ENCODE measurements around the gene RNF40. TPM values are rescaled to one million over a fixed set of nuclear protein-coding genes. Genes with fewer than 3 reads are reported as not detected.

Gene RNF40
- total RNA-seq, 4 donors from 2014 or later = 55.3 to 105 (median 77.8) TPM

GRCh38 chr16:30760001-30760559 lies 2.0 kb upstream of the RNF40 start:
- WGBS, 2 donors (ENCODE audit: low coverage in 1 of 2) = 94% methylated on average over 7 of the region's 7 CpGs; no CpG with 5 or more reads in 1 of the 2 donors
- H3K36me3 ChIP-seq = peaks cover 0 to 13% (median 6%) of the 10 kb centered on the region in 4 donors
- H3K27ac ChIP-seq = no peak overlapping the region
- intact Hi-C loops (cut with DNase I; ENCODE audit: low total_unique reads) = loop anchor here (5.0 to 10.0 kb wide), 2 partner anchors 55 to 657 kb away; no protein-coding TSS in a partner anchor
- no peak for DNase-seq
- H3K27me3 ChIP-seq = no peaks in the 10 kb centered on the region
- TF ChIP-seq CTCF (IDR thresholded peaks at IDR 0.05) = no peak
- peaks cover 20 to 29% (median 25%) of the 10 kb centered on the region in 4 donors for H3K4me1 ChIP-seq
- no peaks in the 10 kb centered on the region for H3K9me3 ChIP-seq
- no peak overlapping the region for H3K4me3 ChIP-seq
- in situ Hi-C loops (cut with MboI; ENCODE audit: low pct_ligation_motif_present in 1 of 4, low pct_unique_long_range_greater_than_20kb in 1 of 4, low sequenced_read_pairs in 3 of 4) = no loop called here

GRCh38 chr16:30760577-30761426 lies 1.3 kb upstream of the RNF40 start:
- peak overlapping the region; percentile 93 to 96 (median 94) for H3K27ac ChIP-seq
- H3K4me3 ChIP-seq = peak overlapping the region; percentile 77 to 91 (median 89)
- H3K27me3 ChIP-seq = no peaks in the 10 kb centered on the region
- in situ Hi-C loops (cut with MboI; ENCODE audit: low pct_ligation_motif_present in 1 of 4, low pct_unique_long_range_greater_than_20kb in 1 of 4, low sequenced_read_pairs in 3 of 4) = no loop called here
- TF ChIP-seq POLR2A (IDR thresholded peaks at IDR 0.05) (no peak), POLR2AphosphoS5 (IDR thresholded peaks at IDR 0.05) (no peak), EP300 (IDR thresholded peaks at IDR 0.05; ENCODE audit: low read depth) (no peak), CTCF (IDR thresholded peaks at IDR 0.05) (no peak)
- peaks cover 0 to 18% (median 9%) of the 10 kb centered on the region in 4 donors for H3K36me3 ChIP-seq
- 25% methylated on average over 26 of the region's 26 CpGs; no CpG with 5 or more reads in 1 of the 2 donors for WGBS, 2 donors (ENCODE audit: low coverage in 1 of 2)
- intact Hi-C loops (cut with DNase I; ENCODE audit: low total_unique reads) = loop anchor here (5.0 to 10.0 kb wide), 2 partner anchors 56 to 656 kb away; no protein-coding TSS in a partner anchor
- DNase-seq = no peak
- peaks cover 20 to 29% (median 25%) of the 10 kb centered on the region in 4 donors for H3K4me1 ChIP-seq
- H3K9me3 ChIP-seq = no peaks in the 10 kb centered on the region

GRCh38 chr16:30761427-30761927 lies 645 bp upstream of the RNF40 start:
- Histone ChIP-seq H3K27me3 (no peaks in the 10 kb centered on the region), H3K9me3 (no peaks in the 10 kb centered on the region), H3K27ac (peak overlapping the region; percentile 93 to 96 (median 94)), H3K36me3 (peaks cover 0 to 25% (median 12%) of the 10 kb centered on the region in 4 donors), H3K4me1 (peaks cover 20 to 29% (median 25%) of the 10 kb centered on the region in 4 donors), H3K4me3 (peak overlapping the region; percentile 77 to 91 (median 89))
- intact Hi-C loops (cut with DNase I; ENCODE audit: low total_unique reads) (loop anchor here (5.0 to 10.0 kb wide), 2 partner anchors 57 to 656 kb away; no protein-coding TSS in a partner anchor), in situ Hi-C loops (cut with MboI; ENCODE audit: low pct_ligation_motif_present in 1 of 4, low pct_unique_long_range_greater_than_20kb in 1 of 4, low sequenced_read_pairs in 3 of 4) (no loop called here)
- peak; percentile 43 for DNase-seq
- WGBS, 2 donors (ENCODE audit: low coverage in 1 of 2) = 1% methylated on average over 18 to 61 of the region's 64 CpGs
- no peak for TF ChIP-seq POLR2AphosphoS5 (IDR thresholded peaks at IDR 0.05)

DNA sequence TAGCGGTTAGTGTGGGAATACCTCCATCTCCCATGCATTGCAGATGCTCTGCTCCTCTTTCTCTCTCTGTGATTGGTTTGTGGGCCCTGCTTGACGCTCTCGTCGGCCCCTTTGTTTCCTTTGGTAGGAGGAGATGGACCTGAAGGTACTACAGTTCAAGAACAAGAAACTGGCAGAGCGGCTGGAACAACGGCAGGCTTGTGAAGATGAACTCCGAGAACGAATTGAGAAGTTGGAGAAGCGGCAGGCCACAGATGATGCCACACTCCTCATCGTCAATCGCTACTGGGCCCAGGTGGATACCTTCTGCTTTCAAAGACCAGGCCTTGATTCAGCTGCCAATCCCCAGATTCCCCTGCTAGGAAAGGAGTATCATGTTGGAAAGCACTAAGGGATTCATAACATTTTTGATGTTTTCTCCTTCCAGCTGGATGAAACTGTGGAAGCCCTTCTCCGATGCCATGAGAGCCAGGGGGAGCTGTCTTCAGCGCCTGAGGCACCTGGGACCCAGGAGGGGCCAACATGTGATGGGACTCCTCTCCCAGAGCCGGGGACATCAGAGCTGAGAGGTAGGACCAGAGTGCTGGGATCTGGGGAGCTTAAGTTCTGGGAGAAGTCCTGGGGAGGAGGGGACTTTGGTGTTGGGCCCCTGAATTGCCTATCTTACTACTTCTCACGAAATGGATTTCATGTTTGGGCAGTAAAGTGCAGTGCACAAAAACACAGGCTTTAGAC lies 1.0 kb downstream of the RNF40 start:
- TF ChIP-seq POLR2A (IDR thresholded peaks at IDR 0.05) = no peak
- no peak for TF ChIP-seq EP300 (IDR thresholded peaks at IDR 0.05; ENCODE audit: low read depth)
- no peak for TF ChIP-seq CTCF (IDR thresholded peaks at IDR 0.05)
- no peak for TF ChIP-seq POLR2AphosphoS5 (IDR thresholded peaks at IDR 0.05)
- in situ Hi-C loops (cut with MboI; ENCODE audit: low pct_ligation_motif_present in 1 of 4, low pct_unique_long_range_greater_than_20kb in 1 of 4, low sequenced_read_pairs in 3 of 4) = no loop called here

More for the DNA sequence above, 1.0 kb downstream of the RNF40 start:
- Histone ChIP-seq H3K36me3 (peaks cover 0 to 40% (median 18%) of the 10 kb centered on the region in 4 donors), H3K27me3 (no peaks in the 10 kb centered on the region), H3K4me1 (peaks cover 20 to 29% (median 25%) of the 10 kb centered on the region in 4 donors), H3K9me3 (no peaks in the 10 kb centered on the region), H3K27ac (peak overlapping the region; percentile 93 to 96 (median 94)), H3K4me3 (peak overlapping the region; percentile 79 to 91 (median 89))
- 68 to 71% methylated on average over 1 to 15 of the region's 15 CpGs for WGBS, 2 donors (ENCODE audit: low coverage in 1 of 2)
- intact Hi-C loops (cut with DNase I; ENCODE audit: low total_unique reads) = loop anchor here (5.0 to 10.0 kb wide), 2 partner anchors 58 to 654 kb away; no protein-coding TSS in a partner anchor
- no peak for DNase-seq

Measured in transverse colon (tissue), 4 donors.